NCI-H524 treated with DMSO at 0.1 percent for 48 hours (cell line): ENCODE measurements around the gene LIN9.
"Not testable (repeated sequence)": the region's sequence is repeated elsewhere in the genome, so short reads cannot be mapped to it uniquely, and the experiment has no call there.

ENCODE experiments used
- DNase-seq: peaks from one replicate; lab custom pipeline; 2025; lab: John Stamatoyannopoulos, UW

LIN9 gene

GRCh38 chr1:226211181-226211821 lies 97.7 kb downstream of the LIN9 start:
- DNase-seq, result no peak

GRCh38 chr1:226210571-226211176 lies 98.3 kb downstream of the LIN9 start:
- DNase-seq, result no peak

GRCh38 chr1:226209307-226210059 lies 99.5 kb downstream of the LIN9 start:
- DNase-seq, result peak; percentile 62

GRCh38 chr1:226207048-226207447 lies 101.9 kb downstream of the LIN9 start:
- DNase-seq, result no peak

- no peak for DNase-seq
Measured at GRCh38 chr1:226204198-226204597, 104.8 kb downstream of the LIN9 start.

GRCh38 chr1:226203655-226204054 lies 105.3 kb downstream of the LIN9 start:
- DNase-seq, result no peak

- DNase-seq, result no peak
Measured at GRCh38 chr1:226203240-226203639, 105.7 kb downstream of the LIN9 start.

- not testable (repeated sequence) for DNase-seq
Measured at GRCh38 chr1:226202666-226203065, 106.3 kb downstream of the LIN9 start.

GRCh38 chr1:226202246-226202645 lies 106.7 kb downstream of the LIN9 start:
- no peak for DNase-seq

- no peak for DNase-seq
Measured at GRCh38 chr1:226201029-226201593, 107.9 kb downstream of the LIN9 start.

GRCh38 chr1:226199971-226200370 lies 109.0 kb downstream of the LIN9 start:
- no peak for DNase-seq

GRCh38 chr1:226195144-226195543 lies 113.8 kb downstream of the LIN9 start:
- DNase-seq, result peak; percentile 42

- no peak for DNase-seq
Measured at GRCh38 chr1:226187380-226187779, 121.6 kb downstream of the LIN9 start.

GRCh38 chr1:226187019-226187322 lies 122.0 kb downstream of the LIN9 start:
- no peak for DNase-seq

GRCh38 chr1:226186124-226187018 lies 122.6 kb downstream of the LIN9 start, which contains the start of gene ACBD3:
TSS of gene ACBD3 (minus strand) at chr1:226186741. CDS start at chr1:226186675, 66 bp downstream.
- peak; percentile 49 for DNase-seq

GRCh38 chr1:226185141-226186036 lies 123.6 kb downstream of the LIN9 start:
- no peak for DNase-seq

GRCh38 chr1:226181996-226182714 lies 126.8 kb downstream of the LIN9 start:
- no peak for DNase-seq
